ENCODE results near the gene PEX7.

Gene PEX7

DNA sequence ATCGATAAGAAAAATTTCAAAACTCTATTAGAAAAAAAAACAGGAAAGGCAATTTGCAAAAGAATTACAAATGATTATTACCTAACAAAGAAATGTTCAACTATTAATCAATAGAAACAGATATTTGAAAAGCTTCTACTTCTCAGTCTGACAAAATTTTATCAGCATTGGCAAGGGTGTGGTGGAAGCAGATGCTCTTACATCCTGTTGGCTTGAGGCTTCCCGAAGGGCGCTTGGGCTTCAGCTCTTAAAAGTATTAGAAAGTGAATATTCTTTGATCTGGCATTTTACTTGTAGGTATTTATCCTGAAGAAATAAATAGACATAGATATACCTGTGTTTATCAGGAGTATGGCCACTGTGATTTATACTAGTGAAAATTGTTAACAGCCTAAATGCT lies 138.4 kb downstream of the PEX7 start:
- H3F3A ChIP-seq (ENCODE audit: insufficient read depth, low read length) = no peaks in the 10 kb centered on the region
- peaks cover 8% of the 10 kb centered on the region for H3K4me1 ChIP-seq (ENCODE audit: low read length)
- H3K27ac ChIP-seq (ENCODE audit: low read length) = no peak overlapping the region
- H3K4me3 ChIP-seq (ENCODE audit: low read length) = no peak overlapping the region
- H3K36me3 ChIP-seq (replicated peaks; ENCODE audit: insufficient read depth, low read length) = no peaks in the 10 kb centered on the region
- no peaks in the 10 kb centered on the region for H3K27me3 ChIP-seq (replicated peaks; ENCODE audit: insufficient read depth, low read length)
- no peaks in the 10 kb centered on the region for H3K79me2 ChIP-seq (ENCODE audit: low read length)
- no peaks in the 10 kb centered on the region for H3K9me2 ChIP-seq (replicated peaks; ENCODE audit: insufficient read depth, low read length)
- H2AFZ ChIP-seq (ENCODE audit: low read length) = no peak overlapping the region
- no peak overlapping the region for H3K4me2 ChIP-seq (ENCODE audit: low read depth, low read length)
- TF ChIP-seq, protein P1, sequence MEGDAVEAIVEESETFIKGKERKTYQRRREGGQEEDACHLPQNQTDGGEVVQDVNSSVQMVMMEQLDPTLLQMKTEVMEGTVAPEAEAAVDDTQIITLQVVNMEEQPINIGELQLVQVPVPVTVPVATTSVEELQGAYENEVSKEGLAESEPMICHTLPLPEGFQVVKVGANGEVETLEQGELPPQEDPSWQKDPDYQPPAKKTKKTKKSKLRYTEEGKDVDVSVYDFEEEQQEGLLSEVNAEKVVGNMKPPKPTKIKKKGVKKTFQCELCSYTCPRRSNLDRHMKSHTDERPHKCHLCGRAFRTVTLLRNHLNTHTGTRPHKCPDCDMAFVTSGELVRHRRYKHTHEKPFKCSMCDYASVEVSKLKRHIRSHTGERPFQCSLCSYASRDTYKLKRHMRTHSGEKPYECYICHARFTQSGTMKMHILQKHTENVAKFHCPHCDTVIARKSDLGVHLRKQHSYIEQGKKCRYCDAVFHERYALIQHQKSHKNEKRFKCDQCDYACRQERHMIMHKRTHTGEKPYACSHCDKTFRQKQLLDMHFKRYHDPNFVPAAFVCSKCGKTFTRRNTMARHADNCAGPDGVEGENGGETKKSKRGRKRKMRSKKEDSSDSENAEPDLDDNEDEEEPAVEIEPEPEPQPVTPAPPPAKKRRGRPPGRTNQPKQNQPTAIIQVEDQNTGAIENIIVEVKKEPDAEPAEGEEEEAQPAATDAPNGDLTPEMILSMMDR (IDR thresholded peaks at IDR 0.05; ENCODE audit: low read length) = no peak
- TF ChIP-seq EZH2 (optimal IDR thresholded peaks at IDR 0.05; ENCODE audit: low read depth, low read length) (no peak), EZH2phosphoT487 (IDR thresholded peaks at IDR 0.05; ENCODE audit: low read length) (no peak)
- no peak for DNase-seq
- H3K9ac ChIP-seq (ENCODE audit: low read length) = no peak overlapping the region
- no peaks in the 10 kb centered on the region for H3K9me3 ChIP-seq (replicated peaks; ENCODE audit: insufficient read depth, low read length)
- no peaks in the 10 kb centered on the region for H4K20me1 ChIP-seq (ENCODE audit: insufficient read depth, low read length)

DNA sequence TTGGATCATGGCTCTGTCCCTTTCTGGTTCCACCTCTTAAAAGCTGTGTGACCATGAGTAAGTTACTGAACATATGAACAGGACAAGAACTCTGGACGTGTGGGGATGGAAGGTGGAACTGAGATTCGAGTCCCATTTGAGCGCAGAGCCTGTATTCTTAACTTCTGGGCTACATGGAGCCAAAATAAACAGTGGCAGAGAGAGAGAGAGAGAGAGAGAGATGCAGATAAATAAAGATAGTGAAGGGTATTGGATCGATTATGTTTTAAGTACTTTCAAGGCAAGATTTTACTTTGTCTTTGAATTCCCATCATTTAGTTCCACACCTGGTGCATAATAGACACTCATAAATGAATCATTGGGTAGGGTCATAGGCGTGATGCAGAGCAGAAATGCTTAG lies 139.5 kb downstream of the PEX7 start:
- H3K27me3 ChIP-seq (replicated peaks; ENCODE audit: insufficient read depth, low read length) = no peaks in the 10 kb centered on the region
- H3K4me3 ChIP-seq (ENCODE audit: low read length) = no peak overlapping the region
- H3K9me2 ChIP-seq (replicated peaks; ENCODE audit: insufficient read depth, low read length) = no peaks in the 10 kb centered on the region
- H4K20me1 ChIP-seq (ENCODE audit: insufficient read depth, low read length) = no peaks in the 10 kb centered on the region
- no peak for DNase-seq
- no peaks in the 10 kb centered on the region for H3K36me3 ChIP-seq (replicated peaks; ENCODE audit: insufficient read depth, low read length)
- no peak overlapping the region for H2AFZ ChIP-seq (ENCODE audit: low read length)
- H3K9me3 ChIP-seq (replicated peaks; ENCODE audit: insufficient read depth, low read length) = no peaks in the 10 kb centered on the region
- H3K9ac ChIP-seq (ENCODE audit: low read length) = no peak overlapping the region
- H3K79me2 ChIP-seq (ENCODE audit: low read length) = no peaks in the 10 kb centered on the region
- TF ChIP-seq EZH2 (optimal IDR thresholded peaks at IDR 0.05; ENCODE audit: low read depth, low read length) (no peak), EZH2phosphoT487 (IDR thresholded peaks at IDR 0.05; ENCODE audit: low read length) (no peak)
- TF ChIP-seq, protein P1 (IDR thresholded peaks at IDR 0.05; ENCODE audit: low read length) = no peak
- H3F3A ChIP-seq (ENCODE audit: insufficient read depth, low read length) = no peaks in the 10 kb centered on the region
- H3K4me1 ChIP-seq (ENCODE audit: low read length) = peaks cover 5% of the 10 kb centered on the region
- H3K4me2 ChIP-seq (ENCODE audit: low read depth, low read length) = no peak overlapping the region
- H3K27ac ChIP-seq (ENCODE audit: low read length) = no peak overlapping the region

DNA sequence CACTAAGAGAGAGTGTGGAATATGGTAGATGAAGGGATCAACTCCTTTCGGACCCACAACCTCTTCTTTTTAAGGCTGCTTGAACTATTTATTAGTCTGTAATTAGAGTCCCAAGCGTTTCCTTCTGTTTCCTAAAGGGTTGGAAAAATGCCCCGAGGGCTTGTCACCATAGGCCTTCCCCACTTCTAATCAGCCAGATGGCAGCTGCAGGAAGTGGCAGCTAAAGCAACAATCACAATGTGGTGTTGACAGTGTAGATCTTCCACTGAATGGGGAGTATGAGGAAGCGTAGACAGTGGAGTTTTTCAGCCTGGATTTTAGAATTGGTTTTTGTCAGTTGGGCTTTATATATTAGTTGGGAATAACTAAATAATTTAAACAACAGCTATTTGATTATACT lies 140.3 kb downstream of the PEX7 start:
- H3K4me1 ChIP-seq (ENCODE audit: low read length) = no peaks in the 10 kb centered on the region
- H2AFZ ChIP-seq (ENCODE audit: low read length) = no peak overlapping the region
- H3K79me2 ChIP-seq (ENCODE audit: low read length) = no peaks in the 10 kb centered on the region
- H3K27me3 ChIP-seq (replicated peaks; ENCODE audit: insufficient read depth, low read length) = no peaks in the 10 kb centered on the region
- no peak for DNase-seq
- H3K4me2 ChIP-seq (ENCODE audit: low read depth, low read length) = no peak overlapping the region
- no peaks in the 10 kb centered on the region for H4K20me1 ChIP-seq (ENCODE audit: insufficient read depth, low read length)
- no peak overlapping the region for H3K4me3 ChIP-seq (ENCODE audit: low read length)
- no peaks in the 10 kb centered on the region for H3K9me2 ChIP-seq (replicated peaks; ENCODE audit: insufficient read depth, low read length)
- no peak overlapping the region for H3K27ac ChIP-seq (ENCODE audit: low read length)
- no peaks in the 10 kb centered on the region for H3K9me3 ChIP-seq (replicated peaks; ENCODE audit: insufficient read depth, low read length)
- no peaks in the 10 kb centered on the region for H3K36me3 ChIP-seq (replicated peaks; ENCODE audit: insufficient read depth, low read length)
- no peaks in the 10 kb centered on the region for H3F3A ChIP-seq (ENCODE audit: insufficient read depth, low read length)
- TF ChIP-seq, protein P1 (IDR thresholded peaks at IDR 0.05; ENCODE audit: low read length) = no peak
- no peak for TF ChIP-seq EZH2phosphoT487 (IDR thresholded peaks at IDR 0.05; ENCODE audit: low read length)
- no peak for TF ChIP-seq EZH2 (optimal IDR thresholded peaks at IDR 0.05; ENCODE audit: low read depth, low read length)
- H3K9ac ChIP-seq (ENCODE audit: low read length) = no peak overlapping the region
